Stimulated activated CD4-positive, alpha-beta T cell treated with anti-CD3 and anti-CD28 coated beads, TNF-alpha, amount 100 ng/mL, for 4 hours (primary cell): ENCODE data around the gene ATP10B.

Source experiments
- DNase-seq, 3 experiments: peaks; one replicate each; pipeline ENCODE4 v3.0.0-alpha.2; 2020; ENCODE audit warnings: low read depth in 3 of 3

Gene ATP10B

DNA sequence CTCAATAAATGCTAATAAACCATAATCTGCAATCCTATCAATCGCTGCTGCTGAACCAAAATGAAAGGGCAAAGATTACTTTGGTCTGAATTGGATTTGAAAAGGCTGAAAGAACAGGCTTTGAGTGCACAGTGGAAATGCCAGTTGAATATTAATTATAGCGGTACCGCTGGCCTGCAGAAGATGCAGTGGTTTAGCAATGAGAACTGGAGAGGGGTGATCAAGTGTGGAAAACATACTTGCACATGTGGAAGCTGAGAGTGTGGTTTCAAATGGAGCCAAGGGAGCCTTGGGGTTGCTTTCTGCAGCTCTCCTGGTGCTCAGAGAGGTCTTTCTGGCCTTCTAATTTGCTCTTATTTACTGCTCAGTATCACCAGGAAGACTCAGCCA, 296.4 kb downstream of the ATP10B start:
- DNase-seq = no peak

DNA sequence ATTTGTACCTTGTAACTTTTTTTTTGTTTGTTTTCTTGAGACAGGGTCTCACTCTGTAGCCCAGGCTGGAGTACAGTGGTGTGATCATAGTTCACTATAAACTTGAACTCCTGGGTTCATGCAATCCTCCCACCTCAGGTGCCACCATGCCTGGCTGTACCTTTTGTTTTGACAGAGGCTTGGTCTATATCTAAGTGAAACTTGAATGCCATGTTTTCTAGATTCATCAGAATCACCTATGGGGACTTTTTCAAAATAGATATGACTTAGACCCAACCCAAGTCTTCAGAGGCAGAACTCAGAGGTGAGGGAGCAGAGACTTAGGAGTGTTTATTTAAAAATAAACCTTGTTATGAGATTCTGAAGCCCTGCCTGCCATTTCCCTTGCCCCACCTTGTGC, 301.9 kb downstream of the ATP10B start:
- no peak for DNase-seq

DNA sequence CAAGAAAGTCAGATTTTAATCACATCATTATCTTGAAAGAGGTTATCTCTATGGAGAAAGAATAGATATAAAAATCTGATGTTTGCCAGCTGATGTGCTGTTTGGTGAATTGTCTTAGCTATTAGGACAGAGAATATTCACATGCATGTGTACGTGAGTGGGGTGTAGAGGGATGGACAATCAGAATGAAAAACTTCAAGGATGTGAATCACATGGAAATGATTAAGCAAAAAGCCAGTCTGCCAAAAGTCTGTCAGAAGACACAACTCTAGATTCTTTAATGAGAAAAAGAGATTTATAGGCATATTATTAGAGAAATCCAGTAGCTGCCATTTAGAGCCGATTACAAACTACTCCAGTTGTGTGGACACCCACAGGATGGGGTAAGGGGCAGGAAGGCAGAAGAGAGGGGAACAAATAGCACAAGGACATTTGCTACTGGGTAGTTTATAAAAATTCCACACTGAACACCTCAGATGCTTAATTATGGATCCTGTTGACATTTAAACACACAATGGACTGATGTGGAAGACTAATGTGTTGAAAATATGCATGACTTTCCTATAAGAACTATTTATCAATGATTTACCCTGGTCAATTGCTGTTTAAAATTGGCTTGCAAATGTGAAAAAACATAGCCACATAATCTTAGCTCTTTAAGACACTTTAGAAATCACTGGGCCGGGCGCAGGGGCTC, 302.9 kb downstream of the ATP10B start:
- no peak for DNase-seq

DNA sequence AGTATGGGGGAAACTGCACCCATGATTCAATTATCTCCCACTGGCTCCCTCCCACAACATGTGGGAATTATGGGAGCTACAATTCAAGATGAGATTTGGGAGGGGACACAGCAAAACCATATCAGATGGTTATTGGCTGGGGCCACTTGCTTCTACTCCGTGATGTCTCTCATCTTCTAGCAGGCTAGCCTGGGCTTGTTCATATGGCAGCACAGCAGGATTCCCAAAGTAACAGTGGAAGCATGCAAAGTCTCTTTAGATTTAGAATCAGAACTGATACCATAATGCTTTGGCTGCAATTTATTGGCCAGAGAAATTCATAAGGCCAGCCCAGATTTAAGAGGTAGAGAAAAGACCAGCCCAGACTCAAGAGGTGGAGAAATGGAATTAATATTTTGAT, 304.1 kb downstream of the ATP10B start:
- no peak for DNase-seq

DNA sequence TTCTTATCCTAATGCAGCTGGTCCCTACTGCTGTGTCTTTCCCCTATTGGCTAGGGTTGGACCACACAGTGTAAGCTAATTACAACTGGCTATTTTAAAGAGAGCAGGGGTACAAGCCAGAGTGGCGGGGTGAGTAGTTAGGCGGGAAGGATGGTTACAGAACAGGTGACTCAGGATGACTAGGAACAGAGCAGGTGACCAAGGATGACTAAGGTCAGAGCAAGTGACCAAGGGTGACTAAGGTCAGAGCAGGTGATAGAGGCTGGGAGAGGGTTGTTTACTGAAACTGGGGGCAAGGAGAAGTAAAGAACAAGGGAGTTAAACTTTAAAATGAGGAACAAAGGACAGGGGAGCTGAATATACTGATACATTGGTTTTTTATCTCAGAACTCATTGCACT, 304.9 kb downstream of the ATP10B start:
- DNase-seq = no peak

DNA sequence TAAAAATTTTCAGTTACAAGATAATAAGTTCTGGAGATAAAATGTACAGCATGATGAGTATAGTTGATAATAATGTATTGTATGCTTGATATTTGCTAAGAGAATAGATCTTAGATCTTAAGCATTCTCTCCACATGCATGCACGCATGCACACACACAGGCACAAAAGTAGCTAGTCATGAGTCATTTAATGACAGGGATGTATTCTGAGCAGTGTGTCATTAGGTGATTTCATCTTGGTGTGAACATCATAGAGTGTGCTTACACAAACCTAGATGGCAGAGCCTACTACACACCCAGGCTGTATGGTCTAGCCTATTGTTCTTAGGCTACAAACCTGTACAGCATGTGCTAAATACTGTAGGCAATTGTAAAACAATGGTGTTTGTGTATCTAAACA, 306.2 kb downstream of the ATP10B start:
- DNase-seq = no peak

DNA sequence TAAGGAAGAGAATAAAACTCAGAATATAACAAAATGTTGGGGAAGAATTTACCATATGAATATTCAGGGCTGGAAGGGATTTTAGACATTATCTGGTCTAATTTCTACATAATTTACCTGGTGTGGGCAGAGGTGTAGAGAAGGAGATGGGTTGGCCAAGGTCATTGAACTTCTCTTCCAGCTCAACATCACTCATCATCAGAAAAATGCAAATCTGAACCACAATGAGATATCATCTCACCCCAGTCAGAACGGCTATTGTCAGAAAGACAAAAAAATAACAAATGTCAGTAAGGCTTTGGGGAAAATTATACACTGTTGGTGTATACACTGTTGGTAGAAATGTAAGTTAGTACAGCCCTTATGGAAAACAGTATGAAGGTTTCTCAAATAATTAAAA, 308.6 kb downstream of the ATP10B start:
- DNase-seq = no peak

DNA sequence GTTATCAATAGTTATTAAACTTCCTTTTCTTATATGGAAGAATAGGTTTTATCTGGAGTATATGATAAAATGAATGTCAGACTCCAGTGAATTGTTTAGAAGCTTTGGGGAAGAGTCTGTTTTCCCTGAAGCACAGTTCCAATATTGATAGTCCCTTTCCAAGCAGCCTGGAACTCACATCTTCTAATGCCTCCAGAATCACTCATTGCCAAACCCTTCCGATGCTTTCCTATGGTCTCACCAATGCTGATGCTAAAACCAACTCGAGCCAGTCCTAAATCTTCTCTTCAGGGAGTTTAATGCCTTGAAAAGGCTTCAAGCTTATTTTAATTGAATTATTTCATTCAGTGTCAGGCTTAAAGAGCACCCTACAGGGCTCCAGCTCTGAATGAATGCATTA, 309.2 kb downstream of the ATP10B start:
- DNase-seq = no peak

DNA sequence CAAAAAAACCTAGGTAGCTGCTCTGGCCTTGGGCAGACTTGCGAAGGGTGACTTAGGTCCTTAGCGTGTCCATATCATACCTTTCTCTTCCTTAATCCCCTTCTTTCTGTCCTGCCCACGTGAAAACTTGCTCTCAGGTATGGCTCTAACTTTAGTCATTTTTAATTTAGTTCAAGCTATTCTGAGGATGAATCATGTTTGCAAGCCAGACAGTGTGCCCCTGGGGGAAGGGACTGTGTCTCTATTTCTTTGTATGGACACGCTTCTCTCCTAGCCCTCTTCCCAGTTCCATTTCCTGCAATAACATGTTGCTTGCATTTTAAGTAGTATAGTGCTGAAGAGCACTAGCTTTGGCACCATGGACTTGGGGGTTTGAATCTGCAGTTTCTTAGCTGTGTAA, 309.7 kb downstream of the ATP10B start:
- DNase-seq = no peak

DNA sequence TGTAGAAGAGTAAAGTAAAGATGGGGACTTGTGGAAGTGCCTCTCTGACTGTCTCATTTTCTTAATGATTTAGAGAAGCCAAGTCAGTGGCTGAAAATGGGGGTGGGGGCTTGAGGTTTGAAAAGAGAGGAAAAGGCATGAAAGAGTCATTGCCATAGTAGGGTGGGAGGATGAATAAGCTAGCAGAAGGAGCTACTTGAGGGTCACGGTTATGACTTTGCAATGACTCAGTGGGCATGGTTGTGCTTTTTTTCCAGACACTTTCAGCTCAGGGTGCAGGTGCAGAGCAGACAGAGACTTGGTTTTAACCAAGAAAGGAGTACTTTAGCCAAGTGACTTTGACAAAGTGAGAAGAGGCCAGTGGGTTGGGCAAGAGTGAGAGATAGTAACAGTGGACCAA, 312.6 kb downstream of the ATP10B start:
- peak in 1 of 3 experiments; percentile 2 for DNase-seq

DNA sequence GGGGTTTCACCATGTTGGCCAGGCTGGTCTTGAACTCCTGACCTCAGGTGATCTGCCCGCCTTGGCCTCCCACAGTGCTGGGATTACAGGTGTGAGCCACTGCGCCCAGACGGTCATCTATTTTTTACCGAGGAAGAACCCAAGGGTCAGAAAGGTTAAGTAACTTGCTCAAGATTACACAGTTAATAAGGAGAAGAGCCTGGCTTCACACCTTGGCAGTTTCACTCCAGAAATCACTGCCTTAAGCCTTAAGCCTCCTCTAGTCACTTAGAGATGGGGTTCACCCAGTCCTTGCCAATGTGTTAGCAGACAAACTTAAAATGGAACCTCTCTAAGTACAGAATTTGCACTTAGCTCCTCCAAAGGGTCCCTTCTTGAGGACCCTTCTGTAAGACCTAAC, 314.1 kb downstream of the ATP10B start:
- DNase-seq = no peak

DNA sequence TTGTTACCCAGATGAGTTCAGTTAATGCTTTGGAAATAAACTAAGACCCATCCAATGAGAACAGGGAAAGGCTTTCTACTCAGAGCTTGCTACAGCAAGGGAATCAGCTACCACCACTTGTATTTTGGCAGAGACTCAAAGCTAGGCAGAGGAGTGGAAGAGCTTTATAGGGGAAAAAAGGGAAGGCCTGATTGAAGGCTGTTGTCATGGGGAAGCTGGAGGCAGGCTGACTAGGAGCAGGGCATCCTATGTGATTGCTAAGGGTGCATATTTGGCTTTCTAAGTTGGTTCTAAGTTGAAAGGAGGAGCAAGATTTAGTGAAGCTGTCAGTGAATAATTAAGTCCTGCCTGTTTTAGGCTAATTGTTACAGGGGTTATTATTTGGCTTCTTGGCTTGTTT, 314.9 kb downstream of the ATP10B start:
- no peak for DNase-seq

DNA sequence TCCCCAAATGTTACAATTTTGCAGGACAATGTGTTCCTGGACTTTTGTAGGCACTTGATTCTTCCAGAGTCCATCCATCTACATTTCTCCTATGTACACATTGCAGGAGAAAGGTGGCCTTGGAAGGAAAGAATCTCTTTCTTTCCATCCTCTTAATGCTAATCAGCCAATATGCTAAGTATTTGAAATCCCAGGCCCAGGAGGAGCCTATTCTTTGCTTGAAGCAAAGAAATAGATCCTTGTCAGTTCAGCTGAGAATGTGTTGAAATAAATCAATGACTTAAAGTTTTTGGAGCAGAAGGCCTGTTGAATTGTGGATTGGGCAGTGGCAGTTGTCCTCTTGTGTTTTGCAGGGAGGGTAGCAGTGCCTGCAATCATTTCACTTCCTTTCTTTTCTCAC, 317.1 kb downstream of the ATP10B start:
- DNase-seq = no peak

DNA sequence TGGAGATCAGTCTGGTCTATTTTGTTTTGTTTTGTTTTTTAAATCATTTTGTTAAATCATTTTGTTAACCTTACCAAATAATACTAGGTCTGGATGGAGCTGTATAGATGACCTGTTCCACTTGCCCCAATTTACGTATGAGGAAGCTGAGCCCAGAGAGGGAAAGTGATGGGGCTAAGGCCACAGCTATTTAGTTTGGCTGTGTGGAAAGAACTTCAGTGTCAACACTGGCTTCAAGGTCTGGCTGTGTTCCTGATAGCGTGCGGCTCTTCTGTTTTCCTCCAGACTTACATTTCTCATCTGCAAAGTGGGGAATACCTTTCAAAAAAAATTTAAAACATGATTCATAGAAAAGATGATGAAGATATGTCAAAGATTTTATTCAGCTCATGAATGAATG, 317.9 kb downstream of the ATP10B start:
- DNase-seq = no peak

DNA sequence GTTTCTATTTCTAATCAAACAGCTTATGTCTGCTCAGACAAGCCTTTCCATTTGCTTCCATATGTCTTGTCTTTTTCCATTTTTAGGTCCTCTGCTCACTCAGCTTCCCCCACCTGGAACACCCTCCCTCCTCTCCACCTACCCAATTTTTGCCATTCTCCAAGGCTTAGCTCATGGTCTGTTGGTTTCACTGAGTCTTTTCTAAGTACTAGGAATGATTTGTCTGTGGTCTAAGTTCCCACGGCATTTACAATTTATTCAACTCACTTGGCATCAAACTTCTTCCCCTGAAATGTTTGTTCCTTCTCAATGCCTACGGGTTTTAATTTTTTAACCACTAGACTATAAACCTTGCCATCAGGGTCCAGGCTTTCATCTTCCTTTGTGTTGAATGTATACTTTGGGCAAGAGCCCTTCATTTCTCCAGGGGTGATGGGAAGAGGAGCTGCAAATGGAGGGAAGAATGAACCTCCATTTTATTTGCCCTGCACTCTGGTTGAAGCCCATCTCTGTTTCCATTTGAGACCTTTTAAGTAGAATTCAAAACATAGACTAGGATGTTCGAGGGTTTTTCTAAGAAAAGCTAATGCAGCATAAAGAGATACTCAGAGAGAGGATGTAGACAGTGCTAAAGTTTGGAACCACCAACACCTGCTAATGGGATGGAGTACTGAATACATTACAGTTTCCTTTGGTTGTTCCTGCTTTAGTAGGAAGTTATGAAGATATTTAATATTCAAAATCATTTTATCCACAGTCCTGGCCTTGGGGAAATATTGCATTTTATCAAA, 326.3 kb downstream of the ATP10B start:
- DNase-seq = no peak

DNA sequence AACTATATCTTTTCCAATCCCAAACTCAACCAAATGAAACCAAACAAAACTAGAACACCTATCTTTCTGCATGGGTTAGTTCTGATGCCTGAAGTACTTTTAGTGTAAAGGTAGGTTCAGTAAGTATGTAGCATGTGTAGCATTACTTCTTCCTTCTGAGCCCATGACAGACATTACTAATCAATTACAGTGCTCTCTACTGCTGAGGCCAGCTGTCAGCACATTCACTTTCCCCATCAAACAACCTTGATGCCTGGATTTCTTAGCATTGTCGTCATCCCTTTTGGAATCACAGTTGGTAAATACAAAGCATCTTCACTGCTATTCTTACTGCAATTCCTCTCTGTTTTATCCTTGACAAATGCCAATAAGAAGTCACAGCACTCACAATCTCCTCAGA, 327.2 kb downstream of the ATP10B start:
- DNase-seq = no peak

DNA sequence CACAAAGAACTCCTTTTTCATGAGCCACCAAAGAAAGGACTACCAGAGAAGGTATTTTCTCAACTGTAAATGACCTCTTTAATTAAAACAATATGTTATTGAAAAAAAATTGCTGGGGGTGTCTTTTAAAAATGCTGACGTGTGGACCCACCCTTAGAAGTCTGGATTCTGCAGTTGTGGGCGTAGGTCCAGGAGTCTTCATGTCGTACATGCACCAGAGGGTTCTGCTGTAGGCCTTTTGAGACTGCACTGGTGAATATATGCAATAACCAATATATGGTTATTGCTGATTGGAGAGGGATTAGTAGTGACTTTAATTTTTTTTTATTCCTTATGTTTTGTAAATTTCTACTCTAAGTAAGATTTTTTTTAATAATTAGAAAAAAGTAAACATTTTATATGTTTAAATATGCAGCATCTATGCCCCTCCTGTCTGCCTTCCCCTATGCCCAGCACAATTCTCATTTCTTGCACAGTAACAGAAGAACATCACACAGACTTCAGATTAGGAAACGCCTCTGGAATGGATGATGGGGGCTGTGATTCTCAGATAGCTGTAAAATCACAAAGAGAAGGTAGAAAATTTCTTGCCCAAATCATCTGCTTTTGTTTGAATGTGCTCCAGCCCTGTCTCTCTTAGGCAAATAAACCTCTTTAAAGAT, 328.4 kb downstream of the ATP10B start:
- DNase-seq = no peak

DNA sequence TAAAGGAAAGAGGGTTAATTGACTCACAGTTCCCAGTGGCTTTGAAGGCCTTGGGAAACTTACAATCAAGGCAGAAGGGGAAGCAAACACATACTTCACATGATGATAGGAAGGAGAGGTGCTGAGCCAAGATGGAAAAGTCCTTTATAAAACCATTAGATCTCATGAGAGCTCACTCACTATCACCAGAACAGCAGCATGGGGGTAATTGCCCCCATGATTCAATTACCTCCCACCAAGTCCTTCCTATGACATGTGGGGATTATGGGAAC, 330.7 kb downstream of the ATP10B start:
- DNase-seq = no peak

DNA sequence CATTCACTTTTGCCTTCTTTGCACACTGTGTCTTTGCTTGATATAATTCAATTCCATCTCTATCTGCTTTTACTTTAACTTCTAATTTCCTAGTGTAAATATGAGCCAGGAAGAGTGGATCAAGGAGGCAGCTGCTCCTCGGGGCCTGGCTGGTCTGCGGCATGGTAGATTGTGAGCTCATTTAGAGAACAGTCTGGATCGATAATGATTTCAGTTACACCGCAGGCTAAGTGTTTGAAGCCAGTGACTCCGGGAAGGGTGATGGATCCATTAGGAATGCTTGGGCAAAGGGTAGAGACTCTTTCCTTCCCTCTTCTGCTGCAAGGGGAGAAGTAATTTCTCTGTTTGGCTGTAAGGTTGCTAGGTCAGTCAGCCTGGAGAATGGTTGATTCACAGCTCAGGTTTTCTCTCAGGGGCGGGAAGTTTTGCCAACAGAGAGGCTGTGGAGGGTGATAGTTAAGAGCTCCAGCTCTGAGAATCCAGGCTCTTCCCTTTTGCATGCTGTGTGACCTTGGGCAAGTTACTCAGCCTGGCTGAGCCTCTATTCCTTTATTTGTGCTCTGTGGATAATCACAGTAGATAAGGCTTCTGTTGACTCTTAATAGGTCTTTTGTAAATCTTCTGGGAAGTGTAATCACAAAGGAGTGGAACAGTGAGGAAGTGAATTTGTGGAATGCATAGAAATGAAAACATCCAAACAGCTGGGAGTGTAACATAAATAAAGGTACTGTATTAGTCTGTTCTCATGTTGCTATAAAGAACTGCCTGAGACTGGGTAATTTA, 331.2 kb downstream of the ATP10B start:
- no peak for DNase-seq

DNA sequence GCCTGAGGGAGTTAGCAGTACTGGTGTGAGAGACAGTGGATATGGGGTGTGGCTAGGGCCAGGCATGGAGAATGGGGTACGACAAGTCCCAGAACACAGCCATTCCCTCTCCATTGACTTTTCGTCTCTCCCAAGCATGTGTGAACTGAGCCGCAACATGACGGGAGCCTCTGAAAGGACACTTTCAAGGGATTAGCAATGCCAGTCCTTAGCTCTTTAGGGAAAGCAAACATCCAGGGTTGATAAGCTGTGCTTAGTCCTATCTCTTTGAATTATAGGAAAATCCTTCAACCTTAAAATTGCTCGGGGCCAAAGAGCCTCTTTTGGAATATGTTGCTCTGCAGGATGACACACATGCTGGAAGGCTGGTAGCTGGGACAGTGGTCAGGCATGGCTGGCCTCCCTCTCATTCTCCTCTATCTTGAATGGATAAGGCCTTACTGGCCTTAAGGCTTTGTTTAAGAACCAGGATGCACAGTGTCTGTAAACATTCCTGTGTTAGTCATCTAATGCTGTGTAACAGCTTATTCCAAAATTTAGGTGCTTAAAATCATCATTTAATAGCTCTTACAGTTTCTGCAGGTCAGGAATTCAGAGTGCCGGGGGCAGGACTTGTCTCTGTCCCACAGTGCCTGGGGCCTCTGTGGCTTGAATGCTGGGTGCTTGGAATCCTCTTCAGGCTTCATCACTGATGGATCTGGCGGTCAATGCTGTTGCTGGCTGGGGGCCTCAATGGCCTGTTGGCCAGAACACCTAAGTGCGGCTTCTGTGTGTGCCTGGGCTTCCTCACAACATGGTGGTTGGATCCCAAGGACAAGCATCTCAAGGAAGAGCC, 335.1 kb downstream of the ATP10B start:
- no peak for DNase-seq

DNA sequence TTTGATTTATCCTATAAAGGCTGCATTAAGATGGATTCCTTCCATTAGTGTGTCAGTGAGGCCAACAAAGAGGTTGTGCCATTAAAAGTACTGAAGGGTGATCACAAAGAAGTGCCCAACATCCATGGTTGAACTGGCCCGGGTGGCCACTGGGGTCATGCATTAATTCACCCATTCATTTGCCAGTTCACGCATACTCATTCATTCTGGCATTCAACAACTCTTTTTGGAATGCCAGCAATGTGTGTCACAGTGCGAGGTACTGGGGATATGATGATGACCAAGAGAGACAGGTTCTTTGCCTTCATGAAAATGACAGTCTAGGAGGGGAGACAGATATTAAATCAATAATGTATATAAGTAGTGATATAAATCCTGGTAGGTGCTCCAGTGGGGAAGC, 337.1 kb downstream of the ATP10B start:
- no peak for DNase-seq

DNA sequence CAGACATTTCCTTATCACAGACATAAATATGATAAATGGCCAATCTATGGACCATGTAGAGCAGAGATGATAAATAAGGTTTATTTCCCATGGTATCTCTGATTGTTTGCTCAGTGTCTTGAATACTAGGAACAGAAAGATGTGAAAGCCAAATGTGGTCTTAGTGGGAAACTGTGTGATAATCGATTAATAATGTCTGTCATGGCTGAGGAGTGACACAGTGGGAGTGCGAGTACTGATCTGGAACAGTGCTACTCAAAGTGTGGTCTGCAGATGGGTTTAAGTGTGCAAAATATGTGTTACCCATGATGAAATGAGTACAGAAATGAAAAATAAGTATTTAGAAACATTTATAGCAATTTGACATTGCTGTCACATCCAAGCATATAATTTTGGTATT, 337.8 kb downstream of the ATP10B start:
- no peak for DNase-seq
